Ascending aorta (tissue), 2 donors: Measurements from ENCODE around the gene LIN37. TPM values are rescaled to one million over a fixed set of nuclear protein-coding genes. Genes with fewer than 3 reads are reported as not detected.

ENCODE experiments used
- DNase-seq, 2 donors: peaks; one replicate each; pipeline ENCODE4 v3.0.0-alpha.2; 2019; ENCODE audit warnings: low spot score in 2 of 2
- H3K27ac ChIP-seq, 2 donors: fragments of 200-600 bp; sonication (generic); one replicate each; pipeline ENCODE4 v1.5.1; 2016 to 2017; ENCODE audit warnings: mild to moderate bottlenecking in 1 of 2
- H3K27me3 ChIP-seq: fragments of 200-600 bp; sonication (generic); one replicate; pipeline ENCODE4 v1.5.1; 2017
- H3K36me3 ChIP-seq, 2 donors: fragments of 200-600 bp; sonication (generic); one replicate each; pipeline ENCODE4 v1.5.1; 2016
- H3K4me1 ChIP-seq, 2 donors: fragments of 200-600 bp; sonication (generic); one replicate each; pipeline ENCODE4 v1.5.1; 2016 to 2017; ENCODE audit warnings: mild to moderate bottlenecking in 1 of 2
- H3K4me3 ChIP-seq, 2 donors: fragments of 200-600 bp; sonication (generic); one replicate each; pipeline ENCODE4 v1.5.1; 2016 to 2017; ENCODE audit warnings: mild to moderate bottlenecking in 1 of 2
- H3K9me3 ChIP-seq, 2 donors: fragments of 200-600 bp; sonication (generic); one replicate each; pipeline ENCODE4 v1.5.1; 2016
- intact Hi-C: fragments of 100-400 bp; cut with DNase I; formaldehyde crosslinking; loops from one replicate; pipeline ENCODE4 v1.15.1; 2023
- total RNA-seq: library from RNA; depleted of rRNA; stranded (reverse); fragments of >200 nt; gene quantifications from one replicate; pipeline ENCODE4 v1.1.0, GENCODE V29; 2016
- TF ChIP-seq, protein P1 (sequence below), 3 experiments: fragments of 200-600 bp in 2 of 3; fragments of 450-650 bp in 1 of 3; sonication (generic) in 2 of 3; IDR thresholded peaks; one replicate each; pipeline ENCODE4 v1.5.1; 2016 to 2019; ENCODE audit warnings: antibody characterized with exemption in 3 of 3, mild to moderate bottlenecking in 1 of 3, moderate library complexity in 1 of 3

Gene LIN37, protein sequence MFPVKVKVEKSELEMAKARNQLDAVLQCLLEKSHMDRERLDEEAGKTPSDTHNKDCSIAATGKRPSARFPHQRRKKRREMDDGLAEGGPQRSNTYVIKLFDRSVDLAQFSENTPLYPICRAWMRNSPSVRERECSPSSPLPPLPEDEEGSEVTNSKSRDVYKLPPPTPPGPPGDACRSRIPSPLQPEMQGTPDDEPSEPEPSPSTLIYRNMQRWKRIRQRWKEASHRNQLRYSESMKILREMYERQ
- total RNA-seq: 29.9 TPM

DNA sequence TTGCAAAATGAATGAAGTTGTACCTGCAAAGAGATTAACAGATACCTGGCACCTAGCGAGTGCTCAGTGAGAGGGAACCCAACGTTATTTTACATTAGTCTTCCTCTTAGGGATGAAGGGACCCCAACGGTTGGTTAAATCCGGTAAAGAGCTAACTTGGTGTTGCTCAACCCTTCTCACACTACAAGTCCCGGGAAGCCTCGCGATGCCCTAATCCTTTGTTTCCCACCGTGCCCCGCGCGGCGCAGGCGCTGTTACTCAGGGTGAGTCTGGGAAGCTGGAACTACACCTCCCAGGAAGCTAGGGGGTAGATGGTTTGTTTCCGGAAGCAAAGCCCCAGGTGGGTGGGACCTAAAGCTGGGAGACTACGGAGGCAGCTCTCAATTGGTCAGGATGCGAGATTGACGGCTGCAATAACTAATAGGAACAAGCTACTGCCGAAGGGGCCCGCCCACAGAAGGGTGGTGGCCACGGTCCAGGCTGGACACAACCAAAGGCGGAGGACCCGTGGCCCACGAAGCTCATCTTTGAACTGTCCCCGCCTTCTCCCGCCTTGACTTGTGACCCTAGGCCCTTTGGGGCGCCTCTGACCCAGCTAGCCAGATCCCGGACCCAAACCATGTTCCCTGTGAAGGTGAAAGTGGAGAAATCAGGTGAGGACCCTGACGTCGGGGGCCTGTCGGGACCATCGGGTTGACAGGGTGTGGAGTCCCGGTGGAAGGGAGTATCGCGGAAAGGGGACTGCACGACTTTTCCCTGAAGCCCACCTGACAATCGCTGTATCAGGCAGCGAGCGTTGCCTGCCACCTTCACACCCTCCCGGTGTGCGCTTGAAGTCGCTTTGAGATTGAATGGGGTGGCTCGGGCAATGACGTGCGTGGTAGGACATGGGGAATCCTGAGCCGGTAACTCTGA, at the start of gene LIN37:
LIN37 (plus strand) TSS at position 471 of the 915 bp plus-strand sequence; CDS start at position 620, 149 bp downstream.
- intact Hi-C loops: loop anchor here (1.0 to 10.0 kb wide), 5 partner anchors 9 to 604 kb away; partner anchors contain the start of genes FXYD7, HSPB6, OVOL3 and POLR2I
- H3K27me3 ChIP-seq: no peaks in the 10 kb centered on the region

GRCh38 chr19:35702223-35703012, 46.0 kb upstream of the LIN37 start:
- no peaks in the 10 kb centered on the region for H3K36me3 ChIP-seq
- TF ChIP-seq, protein P1, sequence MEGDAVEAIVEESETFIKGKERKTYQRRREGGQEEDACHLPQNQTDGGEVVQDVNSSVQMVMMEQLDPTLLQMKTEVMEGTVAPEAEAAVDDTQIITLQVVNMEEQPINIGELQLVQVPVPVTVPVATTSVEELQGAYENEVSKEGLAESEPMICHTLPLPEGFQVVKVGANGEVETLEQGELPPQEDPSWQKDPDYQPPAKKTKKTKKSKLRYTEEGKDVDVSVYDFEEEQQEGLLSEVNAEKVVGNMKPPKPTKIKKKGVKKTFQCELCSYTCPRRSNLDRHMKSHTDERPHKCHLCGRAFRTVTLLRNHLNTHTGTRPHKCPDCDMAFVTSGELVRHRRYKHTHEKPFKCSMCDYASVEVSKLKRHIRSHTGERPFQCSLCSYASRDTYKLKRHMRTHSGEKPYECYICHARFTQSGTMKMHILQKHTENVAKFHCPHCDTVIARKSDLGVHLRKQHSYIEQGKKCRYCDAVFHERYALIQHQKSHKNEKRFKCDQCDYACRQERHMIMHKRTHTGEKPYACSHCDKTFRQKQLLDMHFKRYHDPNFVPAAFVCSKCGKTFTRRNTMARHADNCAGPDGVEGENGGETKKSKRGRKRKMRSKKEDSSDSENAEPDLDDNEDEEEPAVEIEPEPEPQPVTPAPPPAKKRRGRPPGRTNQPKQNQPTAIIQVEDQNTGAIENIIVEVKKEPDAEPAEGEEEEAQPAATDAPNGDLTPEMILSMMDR (IDR thresholded peaks at IDR 0.05): no peak
- intact Hi-C loops: loop anchor here (1.0 to 5.0 kb wide), 5 partner anchors 15 to 75 kb away; partner anchors contain the start of genes ARHGAP33 and PROSER3

More for the DNA sequence above, at the start of gene LIN37:
- peak; percentile 99 to 100 for DNase-seq
- Histone ChIP-seq H3K9me3 (no peaks in the 10 kb centered on the region), H3K4me3 (peak within 1 kb of the TSS; percentile 82 to 91), H3K4me1 (peaks cover 5 to 26% of the 10 kb centered on the region in 2 donors), H3K27ac (peak within 1 kb of the TSS; percentile 75 to 84), H3K36me3 (peaks cover 8 to 14% of the 10 kb centered on the region in 2 donors)
- TF ChIP-seq, protein P1 (IDR thresholded peaks at IDR 0.05): no peak

GRCh38 chr19:35703343-35703742, 45.0 kb upstream of the LIN37 start:
- H3K9me3 ChIP-seq: no peaks in the 10 kb centered on the region
- no peak for DNase-seq
- TF ChIP-seq, protein P1 (IDR thresholded peaks at IDR 0.05): no peak
- intact Hi-C loops: loop anchor here (2.0 to 5.0 kb wide), 2 partner anchors 59 to 74 kb away; partner anchors contain the start of gene ARHGAP33
- H3K36me3 ChIP-seq: no peaks in the 10 kb centered on the region
- no peak overlapping the region for H3K27ac ChIP-seq
- peak overlapping the region in 1 of 2 donors; percentile 65 for H3K4me3 ChIP-seq
- no peaks in the 10 kb centered on the region for H3K27me3 ChIP-seq
- peaks cover 2 to 3% of the 10 kb centered on the region in 2 donors for H3K4me1 ChIP-seq

More at GRCh38 chr19:35702223-35703012, 46.0 kb upstream of the LIN37 start:
- peak; percentile 94 to 98 for DNase-seq
- Histone ChIP-seq H3K9me3 (no peaks in the 10 kb centered on the region), H3K27me3 (no peaks in the 10 kb centered on the region), H3K4me3 (peak overlapping the region; percentile 64 to 65), H3K27ac (no peak overlapping the region), H3K4me1 (peaks cover 2 to 3% of the 10 kb centered on the region in 2 donors)

- intact Hi-C loops: loop anchor here (5.0 kb wide), 1 partner anchor 73 kb away; the partner anchor contains the start of gene ARHGAP33
- Histone ChIP-seq H3K36me3 (no peaks in the 10 kb centered on the region), H3K4me1 (peaks cover 2 to 3% of the 10 kb centered on the region in 2 donors), H3K9me3 (no peaks in the 10 kb centered on the region), H3K27me3 (no peaks in the 10 kb centered on the region), H3K27ac (no peak within 1 kb of the TSS), H3K4me3 (no peak within 1 kb of the TSS)
- DNase-seq: no peak
- TF ChIP-seq, protein P1 (IDR thresholded peaks at IDR 0.05): no peak
Observed at GRCh38 chr19:35704218-35704617, 44.2 kb upstream of the LIN37 start, which contains the start of gene ZBTB32. Gene ZBTB32 (plus strand): TSS chr19:35704558. CDS start chr19:35714627, 10,069 bp downstream.

DNA sequence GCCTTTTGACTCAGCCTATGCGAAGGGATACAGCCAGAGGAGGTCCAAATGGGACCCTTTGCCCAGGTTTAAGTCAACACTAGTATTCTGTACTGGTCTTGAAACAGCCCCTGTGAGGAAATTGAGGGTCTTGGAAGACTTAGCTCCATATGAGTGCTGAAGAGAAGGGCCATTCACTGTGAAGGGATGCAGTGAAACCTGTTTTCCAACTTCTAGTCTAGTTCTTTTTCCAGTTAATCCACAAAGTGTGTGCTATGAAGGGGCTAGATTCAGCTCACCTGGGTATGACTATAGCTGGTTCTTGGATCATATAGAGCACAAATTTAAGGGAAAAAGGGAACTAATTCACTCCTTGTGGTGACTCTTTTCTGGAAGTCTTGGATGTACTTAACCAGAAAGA, 40.0 kb upstream of the LIN37 start:
- intact Hi-C loops: no loop called here
- Histone ChIP-seq H3K9me3 (no peaks in the 10 kb centered on the region), H3K36me3 (no peaks in the 10 kb centered on the region), H3K27me3 (no peaks in the 10 kb centered on the region), H3K4me1 (no peaks in the 10 kb centered on the region), H3K27ac (no peak overlapping the region), H3K4me3 (no peak overlapping the region)
- TF ChIP-seq, protein P1 (IDR thresholded peaks at IDR 0.05): no peak
- no peak for DNase-seq
